ENCODE measurements around the gene DUXB. TPM values are rescaled to one million over a fixed set of nuclear protein-coding genes. Genes with fewer than 3 reads are reported as not detected.

Gene DUXB
- total RNA-seq, 2 experiments from 2014 or later = not detected

DNA sequence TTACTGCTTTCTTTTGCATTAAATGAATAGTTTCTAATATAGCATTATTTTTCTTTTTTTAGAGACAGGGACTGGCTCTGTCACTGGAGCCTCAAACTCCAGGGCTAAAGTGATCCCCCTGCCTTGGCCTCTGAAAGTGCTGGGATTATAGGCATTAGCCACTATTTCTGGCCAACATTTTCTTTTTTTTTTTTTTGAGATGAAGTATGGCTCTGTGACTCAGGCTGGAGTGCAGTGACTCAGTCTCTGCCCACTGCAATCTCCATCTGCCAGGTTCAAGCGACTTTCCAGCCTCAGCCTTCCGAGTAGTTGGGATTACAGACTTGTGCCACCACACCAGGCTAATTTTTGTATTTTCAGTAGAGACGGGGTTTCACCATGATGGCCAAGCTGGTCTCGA, 2.0 kb upstream of the DUXB start:
- Mint-ChIP-seq H3K27ac (no peak overlapping the region), H3K9me3 (no peaks in the 10 kb centered on the region), H3K4me1 (ENCODE audit: low read depth) (no peaks in the 10 kb centered on the region), H3K27me3 (ENCODE audit: low read depth) (peaks cover 3% of the 10 kb centered on the region), H3K36me3 (ENCODE audit: low read depth) (no peaks in the 10 kb centered on the region), H3K4me3 (no peak overlapping the region)
- CTCF ChIA-PET = no interaction called here
- no peak for DNase-seq
- intact Hi-C loops (cut with micrococcal nuclease) = no loop called here

DNA sequence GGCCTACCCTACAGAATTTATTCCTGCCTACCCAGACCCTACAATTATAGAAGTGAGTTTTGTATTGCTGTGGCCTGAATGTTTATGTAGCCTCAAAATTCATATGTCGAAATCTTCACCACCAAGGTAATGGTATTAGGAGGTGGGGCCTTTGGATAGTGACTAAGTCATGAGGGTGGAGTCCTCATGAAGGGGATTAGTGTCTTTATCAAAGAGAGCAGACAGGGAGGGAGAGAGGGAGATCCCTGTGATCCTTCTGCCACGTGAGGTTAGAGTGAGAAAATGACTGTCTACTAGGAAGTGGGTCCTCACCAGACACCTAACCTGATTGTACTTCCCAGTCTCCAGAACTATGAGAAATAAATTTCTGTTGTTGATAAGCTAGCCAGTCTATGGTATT, 981 bp upstream of the DUXB start:
- Mint-ChIP-seq H3K27ac (no peak overlapping the region), H3K27me3 (ENCODE audit: low read depth) (peaks cover 1% of the 10 kb centered on the region), H3K4me3 (no peak overlapping the region), H3K36me3 (ENCODE audit: low read depth) (no peaks in the 10 kb centered on the region), H3K9me3 (no peaks in the 10 kb centered on the region), H3K4me1 (ENCODE audit: low read depth) (no peaks in the 10 kb centered on the region)
- CTCF ChIA-PET = interaction anchor here (0.7 kb wide), 1 partner anchor 115 kb away, joined by 3 read pairs; no protein-coding TSS in a partner anchor
- intact Hi-C loops (cut with micrococcal nuclease) = no loop called here
- DNase-seq = no peak

DNA sequence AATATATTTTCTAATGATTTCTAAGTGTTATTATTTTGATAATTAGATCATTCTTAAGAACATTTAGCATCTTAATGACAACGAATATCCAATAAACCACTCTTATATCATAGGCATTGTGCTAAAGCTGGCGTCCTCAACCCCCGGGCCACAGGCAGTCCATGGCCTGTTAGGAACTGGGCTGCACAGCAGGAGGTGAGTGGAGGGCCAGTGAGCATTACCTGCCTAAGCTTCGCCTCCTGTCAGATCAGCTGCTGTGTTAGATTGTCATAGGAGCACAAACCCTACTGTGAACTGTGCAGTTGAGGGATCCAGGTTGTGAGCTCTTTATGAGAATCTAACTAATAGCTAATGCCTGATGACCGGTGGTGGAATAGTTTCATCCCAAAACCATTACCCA, 3.7 kb downstream of the DUXB start:
- Mint-ChIP-seq H3K4me1 (ENCODE audit: low read depth) (no peaks in the 10 kb centered on the region), H3K27me3 (ENCODE audit: low read depth) (no peaks in the 10 kb centered on the region), H3K4me3 (no peak overlapping the region), H3K36me3 (ENCODE audit: low read depth) (no peaks in the 10 kb centered on the region), H3K27ac (no peak overlapping the region), H3K9me3 (no peaks in the 10 kb centered on the region)
- CTCF ChIA-PET = no interaction called here
- DNase-seq = no peak
- intact Hi-C loops (cut with micrococcal nuclease) = loop anchor here (5.0 kb wide), 1 partner anchor 65 kb away; no protein-coding TSS in a partner anchor

DNA sequence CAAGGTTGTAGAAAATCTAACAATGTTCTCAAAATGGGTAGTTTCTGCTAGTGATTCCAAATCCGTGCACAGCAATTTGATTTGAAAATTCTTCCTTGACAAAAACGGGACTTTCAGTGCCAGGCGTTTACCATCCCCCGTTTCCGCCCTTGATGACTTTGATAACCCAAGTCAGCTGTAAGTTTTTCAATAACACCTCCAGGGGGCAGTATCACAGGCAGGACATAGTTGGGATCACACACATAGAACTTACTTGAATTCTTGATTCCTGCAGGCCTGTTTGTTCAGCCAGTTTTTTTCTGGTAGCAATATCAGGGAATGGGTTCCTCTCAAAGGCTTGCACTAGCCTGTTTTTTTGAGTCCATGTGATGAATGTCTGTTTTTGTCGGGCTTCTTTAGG, 5.6 kb downstream of the DUXB start:
- DNase-seq = no peak
- no peaks in the 10 kb centered on the region for H3K9me3 Mint-ChIP-seq
- CTCF ChIA-PET = interaction anchor here (1.3 kb wide), 1 partner anchor 12 kb away, joined by 6 read pairs; no protein-coding TSS in a partner anchor
- no peaks in the 10 kb centered on the region for H3K27me3 Mint-ChIP-seq (ENCODE audit: low read depth)
- no peaks in the 10 kb centered on the region for H3K4me1 Mint-ChIP-seq (ENCODE audit: low read depth)
- H3K36me3 Mint-ChIP-seq (ENCODE audit: low read depth) = no peaks in the 10 kb centered on the region
- H3K27ac Mint-ChIP-seq = no peak overlapping the region
- intact Hi-C loops (cut with micrococcal nuclease) = loop anchor here (5.0 kb wide), 1 partner anchor 67 kb away; no protein-coding TSS in a partner anchor
- no peak overlapping the region for H3K4me3 Mint-ChIP-seq

DNA sequence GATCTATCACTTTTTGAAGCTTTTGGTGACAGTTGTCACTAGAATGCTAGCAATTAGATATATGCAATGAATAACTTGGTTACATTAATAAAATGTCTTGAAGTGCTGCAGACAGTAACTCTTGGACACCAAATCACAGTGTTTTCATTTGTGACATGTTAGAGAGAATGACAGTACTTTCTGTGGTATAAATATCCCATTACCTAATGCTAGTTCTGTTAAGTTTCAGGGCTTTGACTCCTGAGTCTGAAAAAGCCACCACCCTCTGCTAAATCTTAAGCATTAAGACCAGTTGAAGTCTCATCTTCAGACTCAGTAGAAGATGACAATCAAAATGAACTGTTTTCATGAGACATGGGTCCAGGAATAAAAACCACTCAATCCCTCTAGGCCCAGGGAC, 13.9 kb downstream of the DUXB start:
- H3K4me3 Mint-ChIP-seq = no peak overlapping the region
- no peak for DNase-seq
- CTCF ChIA-PET = no interaction called here
- intact Hi-C loops (cut with micrococcal nuclease) = no loop called here
- H3K27ac Mint-ChIP-seq = no peak overlapping the region
- peaks cover 3% of the 10 kb centered on the region for H3K9me3 Mint-ChIP-seq
- H3K36me3 Mint-ChIP-seq (ENCODE audit: low read depth) = no peaks in the 10 kb centered on the region
- no peaks in the 10 kb centered on the region for H3K4me1 Mint-ChIP-seq (ENCODE audit: low read depth)
- no peaks in the 10 kb centered on the region for H3K27me3 Mint-ChIP-seq (ENCODE audit: low read depth)

DNA sequence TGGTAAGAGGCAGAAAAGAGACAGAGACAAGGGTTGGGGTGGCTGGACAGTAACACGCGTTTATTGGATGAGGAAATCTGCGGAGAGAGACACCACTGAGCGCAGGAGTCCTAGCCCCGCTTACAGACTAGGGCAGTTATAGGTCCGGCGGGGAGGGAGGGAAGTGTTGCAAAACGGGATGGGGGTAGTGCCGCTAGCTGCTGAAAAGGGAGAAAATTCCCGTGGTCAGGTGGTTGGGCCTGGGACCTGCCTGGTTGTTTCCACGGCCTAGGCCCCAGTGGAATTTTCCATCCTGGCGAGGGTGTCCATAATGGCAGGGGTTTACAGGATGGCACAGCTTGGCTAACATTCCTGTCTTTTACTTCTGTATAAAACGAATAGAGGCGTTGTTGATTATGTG, 19.0 kb downstream of the DUXB start:
- no peak overlapping the region for H3K27ac Mint-ChIP-seq
- intact Hi-C loops (cut with micrococcal nuclease) = no loop called here
- H3K36me3 Mint-ChIP-seq (ENCODE audit: low read depth) = no peaks in the 10 kb centered on the region
- no peak for DNase-seq
- H3K4me3 Mint-ChIP-seq = no peak overlapping the region
- CTCF ChIA-PET = no interaction called here
- H3K27me3 Mint-ChIP-seq (ENCODE audit: low read depth) = no peaks in the 10 kb centered on the region
- H3K9me3 Mint-ChIP-seq = peaks cover 3% of the 10 kb centered on the region
- no peaks in the 10 kb centered on the region for H3K4me1 Mint-ChIP-seq (ENCODE audit: low read depth)

DNA sequence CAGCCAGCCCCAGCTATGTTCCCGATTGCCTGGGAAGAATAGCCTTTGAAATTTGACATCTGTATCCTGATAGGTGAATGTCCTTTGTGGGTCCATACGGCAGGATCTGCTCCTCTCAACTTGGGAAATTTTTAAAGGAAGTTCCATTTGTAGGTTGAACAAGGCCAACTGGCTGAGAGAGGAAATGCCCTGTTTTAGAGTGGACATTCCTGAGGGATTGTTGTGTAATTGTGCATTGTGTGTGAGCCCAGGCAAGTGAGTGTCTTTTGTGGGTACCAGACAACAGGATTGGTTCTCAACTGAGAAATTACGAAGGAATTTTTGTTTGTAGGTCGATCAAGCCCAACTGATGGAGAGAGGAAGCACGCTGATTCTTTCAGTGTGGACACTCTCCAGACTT, 21.9 kb downstream of the DUXB start:
- intact Hi-C loops (cut with micrococcal nuclease) = no loop called here
- no peak overlapping the region for H3K4me3 Mint-ChIP-seq
- H3K9me3 Mint-ChIP-seq = peaks cover under 1% of the 10 kb centered on the region
- no peaks in the 10 kb centered on the region for H3K4me1 Mint-ChIP-seq (ENCODE audit: low read depth)
- no peak overlapping the region for H3K27ac Mint-ChIP-seq
- H3K27me3 Mint-ChIP-seq (ENCODE audit: low read depth) = no peaks in the 10 kb centered on the region
- DNase-seq = no peak
- CTCF ChIA-PET = no interaction called here
- no peaks in the 10 kb centered on the region for H3K36me3 Mint-ChIP-seq (ENCODE audit: low read depth)

DNA sequence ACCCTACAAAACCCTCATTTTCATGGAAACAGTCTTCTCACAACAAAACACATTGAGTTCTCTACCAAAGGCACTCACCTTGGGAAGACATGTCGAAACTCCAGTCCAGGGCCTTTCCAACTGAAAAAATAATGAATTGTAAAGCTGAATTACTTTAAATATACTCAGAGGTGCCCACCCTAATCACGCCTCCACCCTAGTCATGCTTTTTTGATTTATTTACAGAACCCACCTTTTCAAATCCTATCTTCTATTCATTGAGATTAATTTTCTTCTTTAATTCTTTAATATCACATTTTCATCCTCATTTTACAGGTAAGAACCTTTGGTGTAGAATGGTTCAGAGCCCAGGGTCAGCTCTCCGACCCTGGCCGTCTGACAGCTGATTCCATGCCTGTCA, 24.4 kb downstream of the DUXB start, which contains the start of gene CPHXL2:
TSS of gene CPHXL2 (minus strand) at position 101 of the 400 bp plus-strand sequence. CDS start at position 91, 10 bp downstream.
- H3K4me1 Mint-ChIP-seq (ENCODE audit: low read depth) = no peaks in the 10 kb centered on the region
- DNase-seq = no peak
- no peaks in the 10 kb centered on the region for H3K36me3 Mint-ChIP-seq (ENCODE audit: low read depth)
- no peaks in the 10 kb centered on the region for H3K9me3 Mint-ChIP-seq
- intact Hi-C loops (cut with micrococcal nuclease) = no loop called here
- H3K27ac Mint-ChIP-seq = no peak within 1 kb of the TSS
- CTCF ChIA-PET = no interaction called here
- H3K27me3 Mint-ChIP-seq (ENCODE audit: low read depth) = no peaks in the 10 kb centered on the region
- H3K4me3 Mint-ChIP-seq = no peak within 1 kb of the TSS

DNA sequence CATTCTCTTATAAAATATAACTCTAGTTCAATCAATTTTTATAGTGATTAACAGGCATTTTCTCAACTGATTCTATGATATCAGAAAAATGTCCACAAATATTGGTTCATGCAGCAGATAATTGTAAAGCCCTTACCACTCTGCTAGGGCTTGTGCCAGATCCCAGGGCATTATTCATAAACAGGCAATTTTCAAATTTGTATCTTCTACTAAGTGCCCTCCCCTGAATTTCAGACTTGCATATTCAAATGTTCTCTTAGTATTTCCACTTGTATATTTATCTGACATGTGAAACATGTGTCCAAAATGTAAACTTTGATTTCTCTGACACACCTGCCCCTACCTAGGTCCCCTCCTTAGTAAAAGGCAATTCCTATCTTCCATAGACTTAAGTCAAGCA, 33.8 kb downstream of the DUXB start:
- Mint-ChIP-seq H3K27ac (no peak overlapping the region), H3K36me3 (ENCODE audit: low read depth) (no peaks in the 10 kb centered on the region), H3K4me1 (ENCODE audit: low read depth) (no peaks in the 10 kb centered on the region), H3K27me3 (ENCODE audit: low read depth) (no peaks in the 10 kb centered on the region), H3K4me3 (no peak overlapping the region), H3K9me3 (no peaks in the 10 kb centered on the region)
- intact Hi-C loops (cut with micrococcal nuclease) = no loop called here
- CTCF ChIA-PET = no interaction called here
- no peak for DNase-seq

DNA sequence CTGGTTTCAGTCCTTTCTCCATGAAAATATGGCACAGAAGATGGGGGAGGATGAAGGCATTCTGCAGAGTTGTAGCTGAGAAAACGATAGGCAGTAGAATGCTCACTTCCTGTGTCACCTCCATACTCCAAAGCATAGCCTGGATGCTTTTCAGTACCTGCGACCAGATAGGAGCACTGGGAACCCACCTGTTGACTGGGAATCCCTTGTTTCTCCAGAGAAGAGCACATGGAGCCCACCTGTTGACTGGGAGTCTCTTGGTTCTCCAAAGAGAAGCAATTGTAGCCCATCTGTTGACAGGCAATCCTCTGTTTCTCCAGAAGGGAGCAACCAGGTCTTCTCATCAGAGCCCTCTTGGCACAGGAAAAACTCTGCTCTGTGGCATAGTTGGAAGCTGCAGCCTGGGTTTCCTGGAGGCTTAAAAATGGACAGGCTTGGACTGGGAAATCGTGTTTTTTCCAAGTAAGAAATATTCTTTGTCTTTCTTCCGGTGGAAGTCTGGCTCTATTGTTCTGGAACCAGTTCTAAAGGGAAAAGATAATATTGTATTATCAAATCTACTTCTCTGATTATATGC, 40.4 kb downstream of the DUXB start:
- no peak for DNase-seq
- Mint-ChIP-seq H3K4me1 (ENCODE audit: low read depth) (no peaks in the 10 kb centered on the region), H3K27ac (no peak overlapping the region), H3K36me3 (ENCODE audit: low read depth) (peaks cover 18% of the 10 kb centered on the region), H3K27me3 (ENCODE audit: low read depth) (no peaks in the 10 kb centered on the region), H3K9me3 (no peaks in the 10 kb centered on the region), H3K4me3 (no peak overlapping the region)
- CTCF ChIA-PET = no interaction called here
- intact Hi-C loops (cut with micrococcal nuclease) = no loop called here

DNA sequence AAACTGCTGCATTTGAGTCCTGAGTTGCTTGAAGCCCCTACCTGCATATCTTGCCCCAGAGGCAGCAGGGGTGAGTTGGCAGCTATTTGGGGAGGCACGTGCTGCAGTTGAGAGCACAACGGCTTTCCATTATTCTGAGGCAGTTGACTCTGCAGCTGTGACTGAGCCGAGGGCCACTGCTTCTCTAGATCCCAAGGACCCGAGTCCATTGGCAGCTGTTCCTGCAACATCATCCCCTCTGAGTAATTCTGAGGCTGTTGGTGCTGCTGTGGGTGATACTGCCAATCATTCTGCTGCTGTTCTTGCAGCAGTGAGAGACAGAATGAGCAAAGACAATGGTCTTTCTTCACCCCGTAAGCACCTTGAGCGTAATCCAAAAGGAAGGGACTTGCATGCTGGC, 40.9 kb downstream of the DUXB start:
- intact Hi-C loops (cut with micrococcal nuclease) = no loop called here
- Mint-ChIP-seq H3K27ac (peak overlapping the region; percentile 34), H3K4me3 (no peak overlapping the region), H3K4me1 (ENCODE audit: low read depth) (no peaks in the 10 kb centered on the region), H3K27me3 (ENCODE audit: low read depth) (no peaks in the 10 kb centered on the region), H3K36me3 (ENCODE audit: low read depth) (peaks cover 20% of the 10 kb centered on the region), H3K9me3 (no peaks in the 10 kb centered on the region)
- DNase-seq = no peak
- CTCF ChIA-PET = interaction anchor here (1.6 kb wide), 1 partner anchor 10 kb away, joined by 3 read pairs; no protein-coding TSS in a partner anchor

DNA sequence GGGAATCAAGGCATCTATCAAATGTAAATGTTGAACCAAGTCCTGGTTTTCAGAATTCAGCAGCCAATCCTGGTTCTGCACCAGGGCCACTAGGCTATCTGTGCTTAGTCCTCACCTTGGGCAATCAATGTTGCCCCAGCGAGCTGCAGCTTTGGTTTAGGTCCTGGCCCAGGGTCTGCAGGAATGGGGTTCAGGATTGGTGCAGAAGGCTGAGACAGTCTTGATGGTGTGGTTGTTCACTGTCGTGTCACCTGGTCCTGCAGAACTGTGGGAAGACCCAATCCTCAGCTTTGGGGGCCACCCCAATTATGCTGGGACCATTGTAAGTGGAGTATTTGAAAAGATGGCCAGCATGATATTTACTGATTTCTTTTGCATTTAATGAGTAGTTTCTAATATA, 43.1 kb downstream of the DUXB start:
- CTCF ChIA-PET = interaction anchor here (0.6 kb wide), 1 partner anchor 120 kb away, joined by 3 read pairs; no protein-coding TSS in a partner anchor
- intact Hi-C loops (cut with micrococcal nuclease) = no loop called here
- Mint-ChIP-seq H3K4me3 (no peak overlapping the region), H3K27ac (peak overlapping the region; percentile 27), H3K4me1 (ENCODE audit: low read depth) (peaks cover 11% of the 10 kb centered on the region), H3K27me3 (ENCODE audit: low read depth) (no peaks in the 10 kb centered on the region), H3K36me3 (ENCODE audit: low read depth) (peaks cover 29% of the 10 kb centered on the region), H3K9me3 (no peaks in the 10 kb centered on the region)
- no peak for DNase-seq

DNA sequence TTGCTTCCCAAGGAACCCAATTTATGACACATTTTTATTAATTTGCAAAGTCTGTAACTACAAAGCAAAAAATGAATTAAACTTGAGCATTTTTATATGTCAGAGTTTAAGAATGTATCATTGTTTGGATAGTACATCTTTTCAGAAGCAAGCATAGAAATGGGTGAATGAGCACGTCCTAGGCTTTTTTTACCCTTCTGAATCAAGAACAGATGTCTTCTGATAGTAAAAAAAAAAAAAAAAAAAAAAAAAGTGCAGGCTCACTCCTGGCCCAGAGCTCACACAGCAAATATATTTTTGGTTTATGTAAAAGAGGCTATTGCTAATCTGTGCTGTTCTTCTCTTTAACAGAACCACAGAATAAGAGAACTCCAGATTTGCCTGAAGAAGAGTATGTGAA, 47.3 kb downstream of the DUXB start:
- Mint-ChIP-seq H3K27ac (peak overlapping the region; percentile 86), H3K4me3 (peak overlapping the region; percentile 3), H3K4me1 (ENCODE audit: low read depth) (peaks cover 39% of the 10 kb centered on the region), H3K27me3 (ENCODE audit: low read depth) (no peaks in the 10 kb centered on the region), H3K36me3 (ENCODE audit: low read depth) (peaks cover 43% of the 10 kb centered on the region), H3K9me3 (no peaks in the 10 kb centered on the region)
- DNase-seq = no peak
- intact Hi-C loops (cut with micrococcal nuclease) = no loop called here
- CTCF ChIA-PET = interaction anchor here (0.6 to 1.8 kb wide), 2 partner anchors 110 to 272 kb away, joined by 6 to 10 read pairs; no protein-coding TSS in a partner anchor

Measured in activated naive CD4-positive, alpha-beta T cell treated with anti-CD3 and anti-CD28 coated beads for 36 hours (primary cell).